HEK293 (cell line): ENCODE measurements around the gene TPST2.

Experiments used
- CTCF ChIA-PET: fragments of 350-600 bp; formaldehyde crosslinking; extraction: SDS; loops from one replicate; lab custom pipeline; 2021; ENCODE audit warnings: antibody characterized with exemption; lab: Yijun Ruan, JAX
- POLR2A ChIA-PET: fragments of 300-600 bp; formaldehyde crosslinking; extraction: SDS; loops from one replicate; lab custom pipeline; 2020; ENCODE audit warnings: antibody characterized with exemption, inconsistent platforms; lab: Yijun Ruan, JAX
- H3K27ac ChIP-seq: fragments of 200-500 bp; sonication (Bioruptor generic); 2 replicates; pipeline ENCODE4 v1.5.1; 2014; ENCODE audit warnings: low read depth, low read length, control low read depth, inconsistent platforms; ENCODE audit errors: extremely low read depth
- H3K36me3 ChIP-seq, 2 experiments: fragments of 200-500 bp in 1 of 2; sonication (Bioruptor generic) in 1 of 2; 1 replicate in 1 of 2; 2 replicates in 1 of 2; pipeline ENCODE4 v1.5.1; 2014 to 2017; ENCODE audit warnings: inconsistent platforms in 2 of 2, low read length in 2 of 2; ENCODE audit not compliant: control insufficient read depth in 2 of 2, insufficient read depth in 1 of 2
- H3K4me1 ChIP-seq: fragments of 200-500 bp; sonication (Bioruptor generic); 2 replicates; pipeline ENCODE4 v1.5.1; 2014; ENCODE audit warnings: mild to moderate bottlenecking, low read length, inconsistent platforms; ENCODE audit not compliant: control insufficient read depth, insufficient read depth
- H3K4me3 ChIP-seq: 2 replicates; pipeline ENCODE4 v1.5.1; 2011; ENCODE audit warnings: low read depth, mild to moderate bottlenecking, control low read depth, low read length, moderate library complexity
- H3K9me3 ChIP-seq: fragments of 200-500 bp; sonication (Bioruptor generic); 2 replicates; pipeline ENCODE4 v1.5.1; 2014; ENCODE audit warnings: low read depth, low read length, inconsistent platforms; ENCODE audit not compliant: control insufficient read depth, insufficient read depth
- ATF2 ChIP-seq: fragments of 450-650 bp; formaldehyde crosslinking; IDR thresholded peaks from 2 replicates; pipeline ENCODE4 v1.5.1; 2016; ENCODE audit warnings: missing biosample characterization, missing genetic modification characterization, low read depth
- FEZF1 ChIP-seq: fragments of 450-650 bp; formaldehyde crosslinking; IDR thresholded peaks from 2 replicates; pipeline ENCODE4 v1.5.1; 2016; ENCODE audit warnings: missing biosample characterization, missing genetic modification characterization
- GLI2 ChIP-seq: fragments of 450-650 bp; formaldehyde crosslinking; IDR thresholded peaks from 2 replicates; pipeline ENCODE4; 2017; ENCODE audit warnings: missing biosample characterization, missing genetic modification characterization, low read depth, borderline replicate concordance
- GLI4 ChIP-seq: fragments of 450-650 bp; formaldehyde crosslinking; IDR thresholded peaks from 2 replicates; pipeline ENCODE4 v1.5.1; 2016; ENCODE audit warnings: missing biosample characterization, missing genetic modification characterization
- GLIS2 ChIP-seq: fragments of 450-650 bp; formaldehyde crosslinking; IDR thresholded peaks from 2 replicates; pipeline ENCODE4 v1.5.1; 2016; ENCODE audit warnings: missing biosample characterization, missing genetic modification characterization
- KLF17 ChIP-seq: fragments of 450-650 bp; formaldehyde crosslinking; IDR thresholded peaks from 2 replicates; pipeline ENCODE4 v1.5.1; 2016; ENCODE audit warnings: missing biosample characterization, missing genetic modification characterization
- KLF8 ChIP-seq: fragments of 450-650 bp; formaldehyde crosslinking; IDR thresholded peaks from 2 replicates; pipeline ENCODE4 v1.5.1; 2016; ENCODE audit warnings: missing biosample characterization, missing genetic modification characterization
- MEIS1 ChIP-seq: sonication (generic); formaldehyde crosslinking; IDR thresholded peaks from 2 replicates; pipeline ENCODE4 v1.8.1; 2022; ENCODE audit warnings: missing genetic modification reagents, mild to moderate bottlenecking, borderline replicate concordance
- SP7 ChIP-seq: fragments of 450-650 bp; formaldehyde crosslinking; IDR thresholded peaks from 2 replicates; pipeline ENCODE4 v1.5.1; 2016; ENCODE audit warnings: missing biosample characterization, missing genetic modification characterization
- YY1 ChIP-seq: fragments of 450-650 bp; formaldehyde crosslinking; IDR thresholded peaks from 2 replicates; pipeline ENCODE4 v1.5.1; 2018; ENCODE audit warnings: missing biosample characterization, missing genetic modification characterization
- ZNF112 ChIP-seq: fragments of 450-650 bp; formaldehyde crosslinking; IDR thresholded peaks from 2 replicates; pipeline ENCODE4 v1.5.0; 2017; ENCODE audit warnings: missing biosample characterization, missing genetic modification characterization
- ZNF155 ChIP-seq: fragments of 450-650 bp; formaldehyde crosslinking; IDR thresholded peaks from 2 replicates; pipeline ENCODE4 v1.5.1; 2016; ENCODE audit warnings: missing biosample characterization, missing genetic modification characterization
- ZNF274 ChIP-seq, 2 experiments: fragments of 200-500 bp in 1 of 2; fragments of 450-650 bp in 1 of 2; sonication (Bioruptor generic) in 1 of 2; formaldehyde crosslinking in 1 of 2; IDR thresholded peaks; 2 replicates each; pipeline versions ENCODE4 v1.5.1 to v1.6.1; 2014 to 2016; ENCODE audit warnings: borderline replicate concordance in 1 of 2, inconsistent platforms in 1 of 2, low read length in 1 of 2, missing biosample characterization in 1 of 2, missing genetic modification characterization in 1 of 2
- ZNF341 ChIP-seq: fragments of 450-650 bp; formaldehyde crosslinking; IDR thresholded peaks from 2 replicates; pipeline ENCODE4; 2016; ENCODE audit warnings: low read depth, missing biosample characterization, missing genetic modification characterization
- ZNF366 ChIP-seq: fragments of 450-650 bp; formaldehyde crosslinking; conservative IDR thresholded peaks from 2 replicates; pipeline ENCODE4 v1.5.1; 2016; ENCODE audit warnings: missing biosample characterization, missing genetic modification characterization
- ZNF501 ChIP-seq: fragments of 450-650 bp; formaldehyde crosslinking; IDR thresholded peaks from 2 replicates; pipeline ENCODE4 v1.5.1; 2016; ENCODE audit warnings: missing biosample characterization, missing genetic modification characterization
- ZNF654 ChIP-seq: fragments of 450-650 bp; formaldehyde crosslinking; IDR thresholded peaks from 2 replicates; pipeline ENCODE4 v1.5.1; 2016; ENCODE audit warnings: low read depth, missing biosample characterization, missing genetic modification characterization
- ZNF785 ChIP-seq: fragments of 450-650 bp; formaldehyde crosslinking; IDR thresholded peaks from 2 replicates; pipeline ENCODE4 v1.5.1; 2016; ENCODE audit warnings: missing biosample characterization, missing genetic modification characterization
- TF ChIP-seq, protein P1 (sequence below): fragments of 450-650 bp; formaldehyde crosslinking; IDR thresholded peaks from 2 replicates; pipeline ENCODE4 v1.5.1; 2017; ENCODE audit warnings: missing biosample characterization, missing genetic modification characterization
- TF ChIP-seq, protein P2 (sequence below): fragments of 450-650 bp; formaldehyde crosslinking; IDR thresholded peaks from 2 replicates; pipeline ENCODE4 v1.5.1; 2016; ENCODE audit warnings: missing biosample characterization, missing genetic modification characterization

Gene TPST2

GRCh38 chr22:26601726-26602125 lies 11.8 kb upstream of the TPST2 start:
- no peak overlapping the region for H3K4me3 ChIP-seq
- no peak for TF ChIP-seq FEZF1 (tag by site-specific recombination)
- TF ChIP-seq ZNF366 (tag by site-specific recombination): no peak
- TF ChIP-seq, protein P1, sequence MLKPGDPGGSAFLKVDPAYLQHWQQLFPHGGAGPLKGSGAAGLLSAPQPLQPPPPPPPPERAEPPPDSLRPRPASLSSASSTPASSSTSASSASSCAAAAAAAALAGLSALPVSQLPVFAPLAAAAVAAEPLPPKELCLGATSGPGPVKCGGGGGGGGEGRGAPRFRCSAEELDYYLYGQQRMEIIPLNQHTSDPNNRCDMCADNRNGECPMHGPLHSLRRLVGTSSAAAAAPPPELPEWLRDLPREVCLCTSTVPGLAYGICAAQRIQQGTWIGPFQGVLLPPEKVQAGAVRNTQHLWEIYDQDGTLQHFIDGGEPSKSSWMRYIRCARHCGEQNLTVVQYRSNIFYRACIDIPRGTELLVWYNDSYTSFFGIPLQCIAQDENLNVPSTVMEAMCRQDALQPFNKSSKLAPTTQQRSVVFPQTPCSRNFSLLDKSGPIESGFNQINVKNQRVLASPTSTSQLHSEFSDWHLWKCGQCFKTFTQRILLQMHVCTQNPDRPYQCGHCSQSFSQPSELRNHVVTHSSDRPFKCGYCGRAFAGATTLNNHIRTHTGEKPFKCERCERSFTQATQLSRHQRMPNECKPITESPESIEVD (tag by site-specific recombination): no peak
- TF ChIP-seq, all 188 proteins: peak for 0
- POLR2A ChIA-PET: no interaction called here
- Histone ChIP-seq H3K9me3 (no peaks in the 10 kb centered on the region), H3K27ac (no peak overlapping the region), H3K4me1 (no peaks in the 10 kb centered on the region), H3K36me3 (no peaks in the 10 kb centered on the region)
- CTCF ChIA-PET: interaction anchor here (0.6 kb wide), 1 partner anchor 121 kb away, joined by 3 read pairs; no protein-coding TSS in a partner anchor

DNA sequence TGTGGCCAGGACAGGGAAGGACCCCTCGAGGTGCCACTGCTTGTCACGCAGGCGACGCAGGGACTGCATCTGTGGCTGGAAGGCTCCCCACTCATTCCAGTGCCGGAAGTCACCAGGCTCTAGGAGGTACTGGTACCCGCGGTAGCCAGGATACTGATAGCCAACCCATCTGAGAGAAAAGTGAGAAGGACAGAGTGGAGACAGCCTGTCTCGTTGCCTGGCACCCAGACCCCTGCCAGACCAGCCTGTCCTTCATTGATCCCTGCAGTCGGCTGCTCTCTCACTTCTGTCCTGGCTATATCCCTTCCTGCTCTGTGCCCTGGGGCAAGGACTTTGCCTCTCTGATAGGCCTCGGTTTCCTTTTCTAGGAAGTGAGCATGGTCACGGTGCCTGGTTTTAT lies 9.6 kb upstream of the TPST2 start:
- CTCF ChIA-PET: no interaction called here
- no peaks in the 10 kb centered on the region for H3K36me3 ChIP-seq
- no peak for TF ChIP-seq ZNF112
- no peak for TF ChIP-seq ATF2
- TF ChIP-seq ZNF155: no peak
- no peak for TF ChIP-seq ZNF785 (tag by site-specific recombination)
- TF ChIP-seq KLF8 (tag by site-specific recombination): no peak
- no peak for TF ChIP-seq GLI4 (tag by site-specific recombination)
- no peak for TF ChIP-seq YY1 (tag by site-specific recombination)
- TF ChIP-seq GLIS2: no peak
- TF ChIP-seq KLF17: no peak
- TF ChIP-seq, protein P2, sequence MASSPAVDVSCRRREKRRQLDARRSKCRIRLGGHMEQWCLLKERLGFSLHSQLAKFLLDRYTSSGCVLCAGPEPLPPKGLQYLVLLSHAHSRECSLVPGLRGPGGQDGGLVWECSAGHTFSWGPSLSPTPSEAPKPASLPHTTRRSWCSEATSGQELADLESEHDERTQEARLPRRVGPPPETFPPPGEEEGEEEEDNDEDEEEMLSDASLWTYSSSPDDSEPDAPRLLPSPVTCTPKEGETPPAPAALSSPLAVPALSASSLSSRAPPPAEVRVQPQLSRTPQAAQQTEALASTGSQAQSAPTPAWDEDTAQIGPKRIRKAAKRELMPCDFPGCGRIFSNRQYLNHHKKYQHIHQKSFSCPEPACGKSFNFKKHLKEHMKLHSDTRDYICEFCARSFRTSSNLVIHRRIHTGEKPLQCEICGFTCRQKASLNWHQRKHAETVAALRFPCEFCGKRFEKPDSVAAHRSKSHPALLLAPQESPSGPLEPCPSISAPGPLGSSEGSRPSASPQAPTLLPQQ: no peak
- TF ChIP-seq SP7 (tag by site-specific recombination): no peak
- no peak for TF ChIP-seq ZNF654 (tag by site-specific recombination)
- TF ChIP-seq GLI2 (tag by site-specific recombination): no peak
- no peak for TF ChIP-seq ZNF274 (IDR thresholded peaks at IDR 0.05; ENCODE audit: low read length)
- no peak for TF ChIP-seq ZNF274 (tag by site-specific recombination; IDR thresholded peaks at IDR 0.05; ENCODE audit: borderline replicate concordance)
- no peak for TF ChIP-seq ZNF501 (tag by site-specific recombination)
- TF ChIP-seq ZNF341 (tag by site-specific recombination): no peak
- no peak for TF ChIP-seq MEIS1
- POLR2A ChIA-PET: interaction anchor here (0.7 kb wide), 1 partner anchor 81 kb away, joined by 5 read pairs; no protein-coding TSS in a partner anchor
- no peak overlapping the region for H3K4me3 ChIP-seq
- no peaks in the 10 kb centered on the region for H3K4me1 ChIP-seq
- H3K9me3 ChIP-seq: no peaks in the 10 kb centered on the region
- H3K27ac ChIP-seq: no peak overlapping the region
